COLO829 (cell line): ENCODE data around the gene LMO7.

Experiments
- DNase-seq: peaks from one replicate; pipeline ENCODE4 v3.0.0; 2012; ENCODE audit warnings: low spot score

The LMO7 gene

GRCh38 chr13:75896271-75896670 lies 260.1 kb downstream of the LMO7 start:
- DNase-seq = no peak

- no peak for DNase-seq
Measured at GRCh38 chr13:75897386-75897785, 261.3 kb downstream of the LMO7 start.

GRCh38 chr13:75901501-75901900 lies 265.4 kb downstream of the LMO7 start:
- DNase-seq = no peak

- DNase-seq = no peak
Measured at GRCh38 chr13:75902166-75903104, 266.3 kb downstream of the LMO7 start.

- DNase-seq = no peak
Measured at GRCh38 chr13:75904012-75904411, 267.9 kb downstream of the LMO7 start.

GRCh38 chr13:75906315-75906714 lies 270.2 kb downstream of the LMO7 start:
- no peak for DNase-seq

GRCh38 chr13:75907044-75907443 lies 270.9 kb downstream of the LMO7 start:
- no peak for DNase-seq

GRCh38 chr13:75908141-75908540 lies 272.0 kb downstream of the LMO7 start:
- DNase-seq = no peak
